OCI-LY1 (cell line): ENCODE measurements around the gene TM4SF1.
"Not testable (repeated sequence)": the region's sequence is repeated elsewhere in the genome, so short reads cannot be mapped to it uniquely, and the experiment has no call there.

Source experiments
- H2AFZ ChIP-seq: fragments of 200-600 bp; sonication (generic), shearing (Covaris generic); 2 replicates; pipeline ENCODE4 v1.6.0; 2014; ENCODE audit warnings: antibody characterized with exemption, mild to moderate bottlenecking, low read length
- H3F3A ChIP-seq: fragments of 200-600 bp; sonication (generic), shearing (Covaris generic); 2 replicates; pipeline ENCODE4 v1.6.0; 2014; ENCODE audit warnings: mild to moderate bottlenecking, antibody characterized with exemption, low read length, moderate library complexity; ENCODE audit not compliant: insufficient read depth
- H3K27ac ChIP-seq: fragments of 200-600 bp; sonication (generic); 2 replicates; pipeline ENCODE4 v1.5.1; 2014; ENCODE audit warnings: low read length, mixed run types, mild to moderate bottlenecking, low read depth; ENCODE audit not compliant: poor library complexity, severe bottlenecking
- H3K27me3 ChIP-seq: fragments of 200-600 bp; sonication (generic); 2 replicates; pipeline ENCODE4 v1.6.0; 2014; ENCODE audit warnings: antibody characterized with exemption, mild to moderate bottlenecking, low read length, moderate library complexity; ENCODE audit not compliant: insufficient read depth
- H3K36me3 ChIP-seq: fragments of 200-600 bp; sonication (generic); 2 replicates; pipeline ENCODE4 v1.6.1; 2014; ENCODE audit warnings: mild to moderate bottlenecking, antibody characterized with exemption, low read length, moderate library complexity, mixed read lengths; ENCODE audit not compliant: insufficient read depth
- H3K4me1 ChIP-seq: fragments of 200-600 bp; sonication (generic); 2 replicates; pipeline ENCODE4 v1.5.1; 2014; ENCODE audit warnings: mild to moderate bottlenecking, low read length, moderate library complexity; ENCODE audit not compliant: insufficient read depth, severe bottlenecking
- H3K4me2 ChIP-seq: fragments of 200-600 bp; sonication (generic), shearing (Covaris generic); 2 replicates; pipeline ENCODE4 v1.6.1; 2014; ENCODE audit warnings: low read length
- H3K4me3 ChIP-seq: fragments of 200-600 bp; sonication (generic); 2 replicates; pipeline ENCODE4 v1.5.1; 2014; ENCODE audit warnings: low read length, low read depth, mild to moderate bottlenecking, mixed read lengths; ENCODE audit not compliant: poor library complexity, severe bottlenecking
- H3K79me2 ChIP-seq: fragments of 200-600 bp; shearing (Covaris generic); 2 replicates; pipeline ENCODE4 v1.6.1; 2016; ENCODE audit warnings: mixed run types, low read length, mixed read lengths; ENCODE audit not compliant: insufficient read depth
- H3K9ac ChIP-seq: fragments of 200-600 bp; sonication (generic), shearing (Covaris generic); 2 replicates; pipeline ENCODE4 v1.6.1; 2014; ENCODE audit warnings: mild to moderate bottlenecking, low read length, mixed read lengths
- H3K9me2 ChIP-seq: fragments of 200-600 bp; sonication (generic), shearing (Covaris generic); 2 replicates; pipeline ENCODE4 v1.6.1; 2014; ENCODE audit warnings: low read depth, mild to moderate bottlenecking, low read length, mixed read lengths
- H3K9me3 ChIP-seq: fragments of 200-600 bp; shearing (Covaris generic); 2 replicates; pipeline ENCODE4 v1.6.1; 2014; ENCODE audit warnings: low read length, mixed read lengths
- H4K20me1 ChIP-seq: fragments of 200-600 bp; sonication (generic), shearing (Covaris generic); 2 replicates; pipeline ENCODE4 v1.6.0; 2016; ENCODE audit warnings: mild to moderate bottlenecking, low read length; ENCODE audit not compliant: insufficient read depth
- CTCF ChIP-seq: fragments of 200-600 bp; sonication (generic), shearing (Covaris generic); IDR thresholded peaks from 2 replicates; pipeline ENCODE4 v1.5.1; 2017; ENCODE audit warnings: mild to moderate bottlenecking, antibody characterized with exemption, low read length, moderate library complexity, mixed read lengths
- EZH2 ChIP-seq: fragments of 200-600 bp; sonication (generic), shearing (Covaris generic); IDR thresholded peaks from 2 replicates; pipeline ENCODE4 v1.8.0; 2017; ENCODE audit warnings: borderline replicate concordance, mixed run types, mild to moderate bottlenecking, antibody characterized with exemption, low read length, moderate library complexity, mixed read lengths

The TM4SF1 gene

DNA sequence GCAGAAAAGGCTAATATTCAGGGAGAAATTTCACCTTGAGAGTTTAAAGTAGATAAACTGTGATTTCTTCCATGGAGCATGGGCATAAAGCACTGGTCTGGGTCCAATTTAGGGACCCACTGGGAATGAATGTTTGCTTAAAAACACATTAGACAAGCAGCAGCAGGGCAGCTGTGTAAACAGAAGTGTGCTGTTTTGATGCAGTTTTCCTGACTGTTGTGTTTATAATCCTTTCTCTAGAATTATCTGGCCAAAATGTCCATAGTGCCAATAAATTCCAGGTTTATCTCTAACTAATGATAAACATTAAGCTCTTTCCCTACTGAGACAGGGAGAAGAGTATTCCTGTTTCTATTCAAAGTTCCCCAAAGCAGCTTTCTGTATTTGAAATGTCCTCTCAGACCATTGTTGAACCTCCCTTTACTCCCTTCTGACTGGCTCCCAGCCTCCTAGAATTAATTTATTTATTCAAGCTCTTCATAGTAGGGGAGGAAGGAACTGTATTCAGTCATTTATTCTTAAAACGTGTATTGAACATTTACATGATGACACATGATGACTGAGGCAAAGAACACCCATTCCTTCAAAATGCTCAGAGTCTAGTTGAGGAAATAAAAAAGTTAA is 37.0 kb downstream of the TM4SF1 start:
- Histone ChIP-seq H3K27ac (no peak overlapping the region), H3F3A (no peaks in the 10 kb centered on the region), H3K27me3 (no peaks in the 10 kb centered on the region), H2AFZ (no peak overlapping the region), H3K9me3 (no peaks in the 10 kb centered on the region), H3K4me2 (no peak overlapping the region), H3K79me2 (no peaks in the 10 kb centered on the region), H3K4me3 (no peak overlapping the region), H3K4me1 (no peaks in the 10 kb centered on the region), H3K36me3 (no peaks in the 10 kb centered on the region), H4K20me1 (no peaks in the 10 kb centered on the region), H3K9me2 (no peaks in the 10 kb centered on the region), H3K9ac (no peak overlapping the region)
- no peak for TF ChIP-seq CTCF
- TF ChIP-seq EZH2, result no peak

DNA sequence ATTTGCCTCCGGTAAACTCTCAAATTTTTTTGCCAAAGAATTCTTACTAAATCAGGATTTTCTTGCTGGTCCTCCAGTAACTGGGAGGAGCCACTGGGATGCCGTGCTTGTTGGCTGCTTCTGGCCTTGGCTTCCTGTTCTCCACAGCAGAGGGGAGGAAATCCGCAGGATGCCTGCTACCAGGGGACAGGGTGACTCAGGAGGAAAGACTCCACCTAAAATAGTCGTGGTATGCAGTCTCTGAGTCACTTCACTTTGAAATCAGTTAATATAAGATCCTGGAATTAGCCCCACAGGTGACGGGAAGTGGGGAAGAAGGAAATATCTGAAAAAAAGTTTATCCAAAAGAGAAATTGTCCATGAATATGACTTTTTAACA is 37.5 kb downstream of the TM4SF1 start:
- Histone ChIP-seq H3K4me3 (no peak overlapping the region), H3K9ac (no peak overlapping the region), H3K9me2 (no peaks in the 10 kb centered on the region), H3F3A (no peaks in the 10 kb centered on the region), H3K9me3 (no peaks in the 10 kb centered on the region), H2AFZ (no peak overlapping the region), H3K4me1 (no peaks in the 10 kb centered on the region), H4K20me1 (no peaks in the 10 kb centered on the region), H3K27ac (no peak overlapping the region), H3K79me2 (no peaks in the 10 kb centered on the region), H3K27me3 (no peaks in the 10 kb centered on the region), H3K36me3 (no peaks in the 10 kb centered on the region), H3K4me2 (no peak overlapping the region)
- TF ChIP-seq EZH2, result no peak
- no peak for TF ChIP-seq CTCF

- not testable (repeated sequence) for H3K4me1 ChIP-seq, H3K79me2 ChIP-seq, H3K9me2 ChIP-seq, H4K20me1 ChIP-seq, H3K36me3 ChIP-seq, H3K4me2 ChIP-seq, H2AFZ ChIP-seq, H3K4me3 ChIP-seq, H3K27ac ChIP-seq, H3K9ac ChIP-seq, H3K9me3 ChIP-seq, H3K27me3 ChIP-seq, H3F3A ChIP-seq
Measured at GRCh38 chr3:149337486-149337885, 40.0 kb downstream of the TM4SF1 start.

GRCh38 chr3:149336925-149337324 is 40.5 kb downstream of the TM4SF1 start:
- H3F3A ChIP-seq, result no peaks in the 10 kb centered on the region
- no peak overlapping the region for H3K4me3 ChIP-seq
- no peaks in the 10 kb centered on the region for H3K36me3 ChIP-seq
- H3K27ac ChIP-seq, result no peak overlapping the region
- no peak overlapping the region for H2AFZ ChIP-seq
- H3K9ac ChIP-seq, result no peak overlapping the region
- no peaks in the 10 kb centered on the region for H3K79me2 ChIP-seq
- no peak for TF ChIP-seq CTCF
- no peak for TF ChIP-seq EZH2
- H3K4me2 ChIP-seq, result no peak overlapping the region
- H3K27me3 ChIP-seq, result no peaks in the 10 kb centered on the region
- no peaks in the 10 kb centered on the region for H3K4me1 ChIP-seq
- no peaks in the 10 kb centered on the region for H3K9me3 ChIP-seq
- H4K20me1 ChIP-seq, result no peaks in the 10 kb centered on the region
- H3K9me2 ChIP-seq, result no peaks in the 10 kb centered on the region
